Stimulated activated CD4-positive, alpha-beta T cell treated with anti-CD3 and anti-CD28 coated beads, TNF-alpha, amount 100 ng/mL, for 4 hours (primary cell): ENCODE measurements around the gene SERINC1.

Experiments used
- DNase-seq, 3 experiments: peaks; one replicate each; pipeline ENCODE4 v3.0.0-alpha.2; 2020; ENCODE audit warnings: low read depth in 3 of 3

The SERINC1 gene

GRCh38 chr6:122393351-122393896 lies 78.2 kb downstream of the SERINC1 start:
- DNase-seq = no peak
